Measurements from ENCODE around the gene SALL1.

Gene SALL1

GRCh38 chr16:51133183-51133582, 17.9 kb downstream of the SALL1 start:
- no peaks in the 10 kb centered on the region for H3K9me3 ChIP-seq (ENCODE audit: insufficient read depth, low read depth, low read length)
- H3K79me2 ChIP-seq (ENCODE audit: insufficient read depth, low read length), result no peaks in the 10 kb centered on the region
- no peaks in the 10 kb centered on the region for H3K36me3 ChIP-seq (ENCODE audit: insufficient read depth, low read length)
- H2AFZ ChIP-seq (ENCODE audit: low read length), result no peak overlapping the region
- TF ChIP-seq EZH2phosphoT487 (IDR thresholded peaks at IDR 0.05; ENCODE audit: borderline replicate concordance) (no peak), CTCF (conservative IDR thresholded peaks at IDR 0.05; ENCODE audit: low read length) (no peak)
- H3K4me2 ChIP-seq (ENCODE audit: low read depth, low read length, poor library complexity, severe bottlenecking), result no peak overlapping the region
- H3K4me3 ChIP-seq (ENCODE audit: low read length, poor library complexity, severe bottlenecking), result no peak overlapping the region
- H3F3A ChIP-seq (ENCODE audit: low read depth), result no peaks in the 10 kb centered on the region
- H4K20me1 ChIP-seq (ENCODE audit: insufficient read depth, low read length, poor library complexity, severe bottlenecking), result no peaks in the 10 kb centered on the region
- no peaks in the 10 kb centered on the region for H3K9me2 ChIP-seq (replicated peaks; ENCODE audit: low read depth, low read length)
- no peak overlapping the region for H3K9ac ChIP-seq (ENCODE audit: low read depth, low read length, poor library complexity, severe bottlenecking)
- no peaks in the 10 kb centered on the region for H3K4me1 ChIP-seq (ENCODE audit: insufficient read depth, low read length, poor library complexity, severe bottlenecking)
- no peaks in the 10 kb centered on the region for H3K27me3 ChIP-seq (ENCODE audit: insufficient read depth, low read length, poor library complexity, severe bottlenecking)

GRCh38 chr16:51132490-51133115, 18.5 kb downstream of the SALL1 start:
- Histone ChIP-seq H3F3A (ENCODE audit: low read depth) (no peaks in the 10 kb centered on the region), H3K27me3 (ENCODE audit: insufficient read depth, low read length, poor library complexity, severe bottlenecking) (no peaks in the 10 kb centered on the region), H3K79me2 (ENCODE audit: insufficient read depth, low read length) (no peaks in the 10 kb centered on the region), H2AFZ (ENCODE audit: low read length) (no peak overlapping the region), H3K36me3 (ENCODE audit: insufficient read depth, low read length) (no peaks in the 10 kb centered on the region), H3K4me1 (ENCODE audit: insufficient read depth, low read length, poor library complexity, severe bottlenecking) (no peaks in the 10 kb centered on the region), H3K9me2 (replicated peaks; ENCODE audit: low read depth, low read length) (no peaks in the 10 kb centered on the region), H3K4me3 (ENCODE audit: low read length, poor library complexity, severe bottlenecking) (no peak overlapping the region), H3K9ac (ENCODE audit: low read depth, low read length, poor library complexity, severe bottlenecking) (no peak overlapping the region), H4K20me1 (ENCODE audit: insufficient read depth, low read length, poor library complexity, severe bottlenecking) (no peaks in the 10 kb centered on the region), H3K9me3 (ENCODE audit: insufficient read depth, low read depth, low read length) (no peaks in the 10 kb centered on the region), H3K4me2 (ENCODE audit: low read depth, low read length, poor library complexity, severe bottlenecking) (no peak overlapping the region)
- TF ChIP-seq EZH2phosphoT487 (IDR thresholded peaks at IDR 0.05; ENCODE audit: borderline replicate concordance) (no peak), CTCF (conservative IDR thresholded peaks at IDR 0.05; ENCODE audit: low read length) (no peak)

- no peaks in the 10 kb centered on the region for H4K20me1 ChIP-seq (ENCODE audit: insufficient read depth, low read length, poor library complexity, severe bottlenecking)
- no peaks in the 10 kb centered on the region for H3K9me3 ChIP-seq (ENCODE audit: insufficient read depth, low read depth, low read length)
- no peaks in the 10 kb centered on the region for H3K27me3 ChIP-seq (ENCODE audit: insufficient read depth, low read length, poor library complexity, severe bottlenecking)
- H3K4me2 ChIP-seq (ENCODE audit: low read depth, low read length, poor library complexity, severe bottlenecking), result no peak overlapping the region
- H3K9me2 ChIP-seq (replicated peaks; ENCODE audit: low read depth, low read length), result no peaks in the 10 kb centered on the region
- no peak overlapping the region for H3K4me3 ChIP-seq (ENCODE audit: low read length, poor library complexity, severe bottlenecking)
- H3K9ac ChIP-seq (ENCODE audit: low read depth, low read length, poor library complexity, severe bottlenecking), result no peak overlapping the region
- TF ChIP-seq EZH2phosphoT487 (IDR thresholded peaks at IDR 0.05; ENCODE audit: borderline replicate concordance) (no peak), CTCF (conservative IDR thresholded peaks at IDR 0.05; ENCODE audit: low read length) (no peak)
- H3F3A ChIP-seq (ENCODE audit: low read depth), result no peaks in the 10 kb centered on the region
- no peaks in the 10 kb centered on the region for H3K79me2 ChIP-seq (ENCODE audit: insufficient read depth, low read length)
- H2AFZ ChIP-seq (ENCODE audit: low read length), result no peak overlapping the region
- H3K4me1 ChIP-seq (ENCODE audit: insufficient read depth, low read length, poor library complexity, severe bottlenecking), result no peaks in the 10 kb centered on the region
- no peaks in the 10 kb centered on the region for H3K36me3 ChIP-seq (ENCODE audit: insufficient read depth, low read length)
Measured at GRCh38 chr16:51131619-51132018, 19.5 kb downstream of the SALL1 start.

All from Loucy (cell line).